GM12891 (cell line): ENCODE results near the gene ADCY10. TPM values are rescaled to one million over a fixed set of nuclear protein-coding genes. Genes with fewer than 3 reads are reported as not detected.

ENCODE experiments used
- DNase-seq: peaks from one replicate; pipeline ENCODE4 v3.0.0; 2011; ENCODE audit warnings: low spot score; ENCODE audit not compliant: insufficient read length
- FAIRE-seq: peaks from 2 replicates; lab custom pipeline; 2011; peaks lifted over from hg19 to GRCh38; lab: Jason Lieb, UNC
- PAX5 ChIP-seq: IDR thresholded peaks from 2 replicates; pipeline ENCODE4 v1.6.1; 2011; ENCODE audit warnings: low read length, moderate library complexity, mild to moderate bottlenecking; ENCODE audit not compliant: insufficient read depth, severe bottlenecking
- POLR2A ChIP-seq: IDR thresholded peaks from 2 replicates; pipeline ENCODE4 v1.6.1; 2011; ENCODE audit warnings: low read depth, low read length, control low read depth
- POLR2AphosphoS5 ChIP-seq: IDR thresholded peaks from 2 replicates; pipeline ENCODE4 v1.6.1; 2011; ENCODE audit warnings: low read depth, low read length, control low read depth
- POU2F2 ChIP-seq: IDR thresholded peaks from 2 replicates; pipeline ENCODE4 v1.6.1; 2011; ENCODE audit warnings: low read depth, mild to moderate bottlenecking, control low read depth, low read length, moderate library complexity
- SPI1 ChIP-seq: IDR thresholded peaks from 2 replicates; pipeline ENCODE4 v1.6.1; 2011; ENCODE audit warnings: low read depth, low read length, control low read depth
- TAF1 ChIP-seq: IDR thresholded peaks from 2 replicates; pipeline ENCODE4 v1.6.1; 2011; ENCODE audit warnings: low read depth, low read length, control low read depth
- polyA plus RNA-seq: library from polyadenylated mRNA; unstranded; fragments of >200 nt; gene quantifications from one replicate; pipeline ENCODE4 v1.2.1, GENCODE V29; 2012; ENCODE audit warnings: low read depth, missing spikeins, inconsistent platforms; ENCODE audit not compliant: missing spikeins

The ADCY10 gene, protein sequence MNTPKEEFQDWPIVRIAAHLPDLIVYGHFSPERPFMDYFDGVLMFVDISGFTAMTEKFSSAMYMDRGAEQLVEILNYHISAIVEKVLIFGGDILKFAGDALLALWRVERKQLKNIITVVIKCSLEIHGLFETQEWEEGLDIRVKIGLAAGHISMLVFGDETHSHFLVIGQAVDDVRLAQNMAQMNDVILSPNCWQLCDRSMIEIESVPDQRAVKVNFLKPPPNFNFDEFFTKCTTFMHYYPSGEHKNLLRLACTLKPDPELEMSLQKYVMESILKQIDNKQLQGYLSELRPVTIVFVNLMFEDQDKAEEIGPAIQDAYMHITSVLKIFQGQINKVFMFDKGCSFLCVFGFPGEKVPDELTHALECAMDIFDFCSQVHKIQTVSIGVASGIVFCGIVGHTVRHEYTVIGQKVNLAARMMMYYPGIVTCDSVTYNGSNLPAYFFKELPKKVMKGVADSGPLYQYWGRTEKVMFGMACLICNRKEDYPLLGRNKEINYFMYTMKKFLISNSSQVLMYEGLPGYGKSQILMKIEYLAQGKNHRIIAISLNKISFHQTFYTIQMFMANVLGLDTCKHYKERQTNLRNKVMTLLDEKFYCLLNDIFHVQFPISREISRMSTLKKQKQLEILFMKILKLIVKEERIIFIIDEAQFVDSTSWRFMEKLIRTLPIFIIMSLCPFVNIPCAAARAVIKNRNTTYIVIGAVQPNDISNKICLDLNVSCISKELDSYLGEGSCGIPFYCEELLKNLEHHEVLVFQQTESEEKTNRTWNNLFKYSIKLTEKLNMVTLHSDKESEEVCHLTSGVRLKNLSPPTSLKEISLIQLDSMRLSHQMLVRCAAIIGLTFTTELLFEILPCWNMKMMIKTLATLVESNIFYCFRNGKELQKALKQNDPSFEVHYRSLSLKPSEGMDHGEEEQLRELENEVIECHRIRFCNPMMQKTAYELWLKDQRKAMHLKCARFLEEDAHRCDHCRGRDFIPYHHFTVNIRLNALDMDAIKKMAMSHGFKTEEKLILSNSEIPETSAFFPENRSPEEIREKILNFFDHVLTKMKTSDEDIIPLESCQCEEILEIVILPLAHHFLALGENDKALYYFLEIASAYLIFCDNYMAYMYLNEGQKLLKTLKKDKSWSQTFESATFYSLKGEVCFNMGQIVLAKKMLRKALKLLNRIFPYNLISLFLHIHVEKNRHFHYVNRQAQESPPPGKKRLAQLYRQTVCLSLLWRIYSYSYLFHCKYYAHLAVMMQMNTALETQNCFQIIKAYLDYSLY (N-terminal part only)
- 0.03 TPM for polyA plus RNA-seq

DNA sequence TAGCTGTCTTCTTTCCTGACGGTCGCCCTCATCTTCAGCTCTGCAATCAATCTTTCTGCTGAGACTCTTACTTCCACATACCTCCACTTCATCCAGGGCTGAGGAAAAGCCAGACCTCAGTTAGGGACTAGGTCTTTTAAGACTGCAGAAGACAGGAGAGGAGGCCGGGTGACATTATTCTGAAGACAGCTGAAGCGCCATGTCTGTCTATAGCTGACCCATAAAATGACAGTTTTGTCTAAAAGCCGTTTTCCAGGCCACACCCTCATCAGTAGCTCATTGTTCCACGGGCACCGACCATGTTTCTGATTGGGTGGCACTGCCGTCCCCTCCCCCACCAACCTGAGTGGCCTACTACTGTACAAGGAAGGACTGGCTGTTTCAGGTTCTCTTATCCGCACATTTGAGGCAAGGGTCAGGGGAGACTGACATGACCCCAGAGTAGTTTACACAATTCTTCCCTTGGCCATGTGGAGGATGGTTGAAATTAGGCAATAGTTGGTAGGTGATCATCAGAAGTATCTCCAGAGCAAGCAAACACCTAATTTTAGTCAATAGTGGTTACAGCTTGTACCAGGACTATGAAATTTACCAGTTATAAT, at the start of gene ADCY10:
TSS of gene ADCY10 (minus strand) at position 240 of the 602 bp plus-strand sequence. CDS start 8,994 bp downstream, outside the sequence.
- no peak for DNase-seq
- no peak for TF ChIP-seq POLR2A
- no peak for TF ChIP-seq TAF1
- no peak for TF ChIP-seq PAX5
- no peak for FAIRE-seq

DNA sequence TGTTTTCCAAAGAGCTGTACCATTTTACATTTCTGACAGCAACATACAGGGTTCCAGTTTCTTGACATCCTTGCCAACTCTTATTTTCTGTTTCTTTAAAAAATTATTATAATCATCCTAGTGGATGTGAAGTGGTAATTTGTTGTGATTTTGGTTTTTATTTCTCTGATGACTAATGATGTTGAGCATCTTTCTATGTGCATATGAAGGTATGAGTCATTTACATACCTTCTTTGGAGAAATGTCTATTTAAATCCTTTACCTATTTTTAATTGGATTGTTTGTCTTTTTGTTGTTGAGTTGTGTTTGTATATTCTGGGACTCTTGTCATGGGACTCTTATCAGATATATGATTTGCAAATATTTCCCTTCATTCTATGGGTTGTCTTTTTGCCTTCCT, 43.8 kb upstream of the ADCY10 start:
- DNase-seq (no peak), FAIRE-seq (no peak)

DNA sequence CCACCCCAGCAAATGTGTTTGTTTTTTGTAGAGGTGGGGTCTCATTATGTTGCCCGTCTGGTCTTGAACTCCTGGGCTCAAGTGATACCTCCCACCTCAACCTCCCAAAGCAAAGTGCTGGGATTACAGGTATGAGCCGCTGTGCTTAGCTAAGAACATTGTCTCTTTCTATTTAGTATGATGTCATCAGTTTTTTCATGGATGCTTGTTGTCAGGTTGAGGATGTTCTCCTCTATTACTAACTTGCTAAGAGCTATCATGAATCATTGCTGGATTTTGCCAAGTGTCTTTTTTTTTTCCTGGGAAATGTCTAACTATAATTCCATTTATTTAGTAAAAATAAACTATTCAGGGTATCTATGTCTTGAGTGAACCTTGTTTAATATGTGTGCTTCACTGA, 42.0 kb upstream of the ADCY10 start:
- FAIRE-seq (peak; percentile 9), DNase-seq (no peak)
- TF ChIP-seq POU2F2: no peak
- no peak for TF ChIP-seq POLR2AphosphoS5
- TF ChIP-seq TAF1: no peak
- TF ChIP-seq PAX5: no peak
- TF ChIP-seq SPI1: no peak
- no peak for TF ChIP-seq POLR2A

More for the DNA sequence above, 43.8 kb upstream of the ADCY10 start:
- TF ChIP-seq POLR2AphosphoS5: no peak
- TF ChIP-seq PAX5: no peak
- no peak for TF ChIP-seq POLR2A
- TF ChIP-seq POU2F2: no peak
- TF ChIP-seq SPI1: no peak
- TF ChIP-seq TAF1: no peak

DNA sequence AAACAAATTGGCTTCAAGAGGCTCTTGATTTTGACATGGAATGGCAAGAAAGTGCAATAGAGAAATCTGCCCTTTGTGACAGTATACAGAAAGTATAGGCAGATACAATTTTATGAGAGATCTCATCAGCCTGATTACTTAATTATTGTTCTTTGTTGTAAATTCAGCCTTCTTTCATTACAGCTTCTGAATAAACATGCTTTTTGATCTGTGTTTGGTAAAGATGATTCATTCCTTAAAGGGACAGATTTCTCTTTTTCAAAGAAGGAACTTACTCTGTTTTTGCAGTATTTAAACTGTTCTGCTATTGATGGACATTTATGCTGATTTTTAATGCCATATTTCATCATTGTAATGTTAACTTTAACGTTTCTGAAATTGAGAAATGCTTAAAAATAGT, 36.6 kb upstream of the ADCY10 start:
- FAIRE-seq: no peak
- DNase-seq: no peak
- TF ChIP-seq SPI1 (no peak), POLR2AphosphoS5 (no peak), POU2F2 (no peak)

DNA sequence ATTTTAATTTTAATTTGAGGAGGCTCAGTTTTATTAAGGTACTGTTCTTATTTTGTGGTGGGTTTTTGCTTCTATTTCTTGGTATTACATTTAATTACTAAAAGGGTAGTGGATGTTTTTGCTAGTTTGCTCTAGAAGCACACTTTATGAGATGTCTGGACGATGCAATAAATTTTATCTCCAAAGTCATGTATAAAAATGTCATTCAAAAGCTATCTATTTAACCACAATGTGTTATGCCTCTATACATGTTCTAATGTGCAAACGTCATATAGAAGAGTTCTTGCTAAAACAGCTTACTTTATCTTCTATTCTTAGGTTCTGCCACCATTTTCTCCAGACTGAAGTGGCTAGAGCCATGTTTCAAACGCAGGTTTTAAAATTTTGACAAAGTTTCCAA, 35.9 kb upstream of the ADCY10 start:
- FAIRE-seq (no peak), DNase-seq (no peak)
- TF ChIP-seq SPI1: no peak

DNA sequence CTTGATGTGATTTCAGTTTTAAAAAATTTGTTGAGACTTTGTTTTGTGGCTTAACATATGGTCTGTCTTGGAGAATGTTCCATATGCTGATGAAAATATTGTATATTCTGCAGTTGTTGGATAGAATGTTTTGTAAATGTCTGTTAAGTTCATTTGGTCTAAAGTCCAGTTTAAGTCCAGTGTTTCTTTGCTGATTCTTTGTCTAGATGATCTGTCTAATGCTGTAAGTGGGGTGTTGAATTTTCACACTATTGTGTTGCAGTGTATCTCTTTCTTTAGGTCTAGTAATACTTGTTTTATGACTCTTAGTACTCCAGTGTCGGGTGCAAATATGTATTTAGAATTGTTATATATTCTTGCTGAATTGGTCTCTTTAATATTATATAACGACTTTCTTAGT, 33.8 kb upstream of the ADCY10 start:
- no peak for FAIRE-seq
- DNase-seq: no peak
- TF ChIP-seq POLR2A: no peak
- no peak for TF ChIP-seq PAX5
- no peak for TF ChIP-seq TAF1
- TF ChIP-seq SPI1: no peak

DNA sequence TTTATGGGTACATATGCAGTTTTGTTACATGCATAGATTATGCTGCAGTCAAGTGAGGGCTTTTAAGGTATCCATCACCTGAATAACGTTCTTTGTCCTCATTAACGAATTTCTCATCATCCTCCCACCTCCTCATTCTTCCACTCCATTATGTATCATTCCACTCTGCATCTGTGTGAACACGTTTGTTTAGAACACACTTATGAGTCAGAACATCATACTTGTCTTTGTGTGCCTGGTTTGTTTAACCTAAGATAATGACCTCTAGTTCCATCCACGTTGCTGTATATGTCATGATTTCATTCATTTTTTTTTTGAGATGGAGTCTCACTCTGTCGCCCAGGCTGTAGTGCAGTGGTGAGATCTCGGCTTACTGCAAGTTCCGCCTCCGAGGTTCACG, 29.6 kb upstream of the ADCY10 start:
- no peak for TF ChIP-seq POLR2A
- no peak for TF ChIP-seq POU2F2
- TF ChIP-seq TAF1: no peak
- no peak for TF ChIP-seq PAX5
- TF ChIP-seq POLR2AphosphoS5: no peak
- no peak for TF ChIP-seq SPI1
- FAIRE-seq: no peak
- DNase-seq: no peak

DNA sequence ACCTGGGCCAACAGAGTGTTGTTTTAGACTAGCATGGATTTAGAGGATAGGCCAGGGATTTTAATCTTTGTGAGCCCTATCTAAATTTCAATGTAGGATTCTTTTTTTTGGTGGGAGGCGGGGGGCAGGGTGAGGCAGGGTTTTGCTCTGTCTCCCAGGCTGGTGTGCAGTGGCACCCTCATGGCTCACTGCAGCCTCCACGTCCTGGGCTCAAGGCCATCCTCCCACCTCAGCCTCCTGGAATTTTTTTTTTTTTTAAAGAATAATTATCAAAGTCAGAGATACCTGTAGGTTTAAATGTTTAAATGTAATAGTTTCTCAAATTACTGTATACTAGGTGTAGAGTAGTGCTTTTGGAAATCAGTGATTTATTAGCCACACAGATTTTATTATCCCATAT, 26.3 kb upstream of the ADCY10 start:
- TF ChIP-seq POLR2A (no peak), TAF1 (no peak), POLR2AphosphoS5 (no peak), SPI1 (no peak), POU2F2 (no peak), PAX5 (no peak)
- no peak for DNase-seq
- FAIRE-seq: no peak

DNA sequence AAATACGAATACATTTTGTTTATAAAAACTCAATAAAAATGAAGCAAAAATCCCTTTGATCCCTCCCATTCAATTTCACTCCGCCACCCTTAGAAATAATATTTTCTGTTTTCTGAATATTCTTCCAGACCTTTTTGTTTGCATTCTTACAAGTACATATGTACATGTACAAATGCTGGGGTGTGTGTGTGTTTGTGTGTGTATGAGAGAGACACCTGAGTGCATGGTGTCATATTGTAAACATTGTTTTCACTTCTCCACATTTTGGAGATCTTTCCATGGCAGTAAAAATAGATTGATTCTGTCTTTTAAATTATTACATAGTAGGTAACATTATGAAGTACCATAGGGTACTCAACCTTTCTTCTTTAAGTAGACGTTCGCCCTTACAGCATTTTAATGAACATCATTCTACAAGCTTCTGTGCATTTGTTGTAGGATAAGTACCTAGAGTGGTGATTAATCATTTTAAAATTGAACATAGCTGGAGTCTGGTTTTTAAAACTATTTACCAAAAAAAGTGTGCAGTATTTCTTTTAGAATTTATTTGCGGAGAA, 24.2 kb upstream of the ADCY10 start:
- FAIRE-seq: no peak
- TF ChIP-seq POLR2AphosphoS5 (no peak), SPI1 (no peak), PAX5 (no peak), POU2F2 (no peak), POLR2A (no peak), TAF1 (no peak)
- no peak for DNase-seq
